Measurements from ENCODE around the gene SLC25A27. TPM values are rescaled to one million over a fixed set of nuclear protein-coding genes. Genes with fewer than 3 reads are reported as not detected.
A peak's percentile ranks its signal among the peaks of the same experiment; 100 is the strongest.

SLC25A27 gene
- total RNA-seq (2012; rRNA removed): 2.0 and 5.3 TPM in 2 replicates

- Histone ChIP-seq H3K27me3 (ENCODE audit: control insufficient read depth, insufficient read depth, low read length) (no peaks in the 10 kb centered on the region), H3K9ac (ENCODE audit: low read depth, low read length) (peak within 1 kb of the TSS; percentile 77), H3K4me2 (ENCODE audit: low read length) (peak within 1 kb of the TSS; percentile 87), H3K4me3 (ENCODE audit: low read length) (peak within 1 kb of the TSS; percentile 91), H3K36me3 (ENCODE audit: insufficient read depth, low read length) (no peaks in the 10 kb centered on the region), H3K9me3 (replicated peaks; ENCODE audit: low read length) (no peaks in the 10 kb centered on the region), H3K4me1 (ENCODE audit: control insufficient read depth, insufficient read depth, low read length) (peaks cover 4% of the 10 kb centered on the region)
These were observed at the start of gene SLC25A27, which contains the start of gene CYP39A1 for GRCh38 chr6:46652603-46653438. TSS of gene SLC25A27 (plus strand) at chr6:46652975. CDS start at chr6:46653193, 218 bp downstream. TSS of gene CYP39A1 (minus strand) at chr6:46652818. CDS start at chr6:46652582, 236 bp downstream.

GRCh38 chr6:46605091-46605797 is 47.5 kb upstream of the SLC25A27 start:
- H3K9ac ChIP-seq (ENCODE audit: low read depth, low read length): no peak overlapping the region
- no peaks in the 10 kb centered on the region for H3K4me1 ChIP-seq (ENCODE audit: control insufficient read depth, insufficient read depth, low read length)
- H3K36me3 ChIP-seq (ENCODE audit: insufficient read depth, low read length): no peaks in the 10 kb centered on the region
- H3K4me2 ChIP-seq (ENCODE audit: low read length): no peak overlapping the region
- H3K9me3 ChIP-seq (replicated peaks; ENCODE audit: low read length): no peaks in the 10 kb centered on the region
- peaks cover 2% of the 10 kb centered on the region for H3K27me3 ChIP-seq (ENCODE audit: control insufficient read depth, insufficient read depth, low read length)
- H3K4me3 ChIP-seq (ENCODE audit: low read length): no peak overlapping the region

DNA sequence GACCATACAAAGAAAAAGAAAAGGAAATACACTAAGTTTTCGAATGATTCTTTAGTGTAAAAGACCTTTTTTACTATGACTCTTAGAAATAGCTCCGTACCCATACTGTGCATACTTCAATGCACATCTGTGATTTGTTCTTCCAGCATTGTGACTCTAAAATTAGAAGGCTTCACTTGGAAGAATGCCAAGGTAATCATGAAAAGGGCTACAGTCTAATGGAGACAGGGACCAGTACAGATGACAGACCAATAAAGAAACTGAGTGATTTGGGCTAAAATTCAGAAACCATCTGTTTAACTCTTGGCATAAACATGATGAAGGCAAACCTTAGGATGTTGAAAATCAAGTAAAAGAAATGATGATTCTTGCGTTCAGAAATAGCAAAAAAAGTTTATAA is 46.4 kb upstream of the SLC25A27 start:
- Histone ChIP-seq H3K27me3 (ENCODE audit: control insufficient read depth, insufficient read depth, low read length) (peaks cover 2% of the 10 kb centered on the region), H3K4me1 (ENCODE audit: control insufficient read depth, insufficient read depth, low read length) (no peaks in the 10 kb centered on the region), H3K9me3 (replicated peaks; ENCODE audit: low read length) (no peaks in the 10 kb centered on the region), H3K4me2 (ENCODE audit: low read length) (no peak overlapping the region), H3K36me3 (ENCODE audit: insufficient read depth, low read length) (no peaks in the 10 kb centered on the region), H3K4me3 (ENCODE audit: low read length) (no peak overlapping the region), H3K9ac (ENCODE audit: low read depth, low read length) (no peak overlapping the region)

- Histone ChIP-seq H3K9me3 (replicated peaks; ENCODE audit: low read length) (no peaks in the 10 kb centered on the region), H3K36me3 (ENCODE audit: insufficient read depth, low read length) (no peaks in the 10 kb centered on the region), H3K4me2 (ENCODE audit: low read length) (no peak overlapping the region), H3K4me3 (ENCODE audit: low read length) (no peak overlapping the region), H3K27me3 (ENCODE audit: control insufficient read depth, insufficient read depth, low read length) (no peaks in the 10 kb centered on the region), H3K9ac (ENCODE audit: low read depth, low read length) (no peak overlapping the region), H3K4me1 (ENCODE audit: control insufficient read depth, insufficient read depth, low read length) (no peaks in the 10 kb centered on the region)
These were observed 41.8 kb upstream of the SLC25A27 start for GRCh38 chr6:46610862-46611553.

GRCh38 chr6:46612645-46613044 is 40.1 kb upstream of the SLC25A27 start:
- Histone ChIP-seq H3K4me3 (ENCODE audit: low read length) (no peak overlapping the region), H3K9ac (ENCODE audit: low read depth, low read length) (no peak overlapping the region), H3K4me1 (ENCODE audit: control insufficient read depth, insufficient read depth, low read length) (no peaks in the 10 kb centered on the region), H3K4me2 (ENCODE audit: low read length) (no peak overlapping the region), H3K27me3 (ENCODE audit: control insufficient read depth, insufficient read depth, low read length) (no peaks in the 10 kb centered on the region), H3K9me3 (replicated peaks; ENCODE audit: low read length) (no peaks in the 10 kb centered on the region), H3K36me3 (ENCODE audit: insufficient read depth, low read length) (no peaks in the 10 kb centered on the region)

- no peaks in the 10 kb centered on the region for H3K4me1 ChIP-seq (ENCODE audit: control insufficient read depth, insufficient read depth, low read length)
- no peak overlapping the region for H3K4me3 ChIP-seq (ENCODE audit: low read length)
- H3K4me2 ChIP-seq (ENCODE audit: low read length): no peak overlapping the region
- H3K9me3 ChIP-seq (replicated peaks; ENCODE audit: low read length): peaks cover 3% of the 10 kb centered on the region
- no peaks in the 10 kb centered on the region for H3K36me3 ChIP-seq (ENCODE audit: insufficient read depth, low read length)
- H3K27me3 ChIP-seq (ENCODE audit: control insufficient read depth, insufficient read depth, low read length): no peaks in the 10 kb centered on the region
- no peak overlapping the region for H3K9ac ChIP-seq (ENCODE audit: low read depth, low read length)
These were observed 34.0 kb upstream of the SLC25A27 start for GRCh38 chr6:46618726-46619125.

- peaks cover under 1% of the 10 kb centered on the region for H3K9me3 ChIP-seq (replicated peaks; ENCODE audit: low read length)
- no peak overlapping the region for H3K4me2 ChIP-seq (ENCODE audit: low read length)
- H3K27me3 ChIP-seq (ENCODE audit: control insufficient read depth, insufficient read depth, low read length): peaks cover 7% of the 10 kb centered on the region
- H3K9ac ChIP-seq (ENCODE audit: low read depth, low read length): no peak overlapping the region
- H3K4me1 ChIP-seq (ENCODE audit: control insufficient read depth, insufficient read depth, low read length): no peaks in the 10 kb centered on the region
- no peak overlapping the region for H3K4me3 ChIP-seq (ENCODE audit: low read length)
- H3K36me3 ChIP-seq (ENCODE audit: insufficient read depth, low read length): no peaks in the 10 kb centered on the region
These were observed 26.4 kb upstream of the SLC25A27 start for GRCh38 chr6:46626228-46626909.

- H3K9ac ChIP-seq (ENCODE audit: low read depth, low read length): no peak overlapping the region
- no peaks in the 10 kb centered on the region for H3K4me1 ChIP-seq (ENCODE audit: control insufficient read depth, insufficient read depth, low read length)
- no peak overlapping the region for H3K4me2 ChIP-seq (ENCODE audit: low read length)
- no peaks in the 10 kb centered on the region for H3K36me3 ChIP-seq (ENCODE audit: insufficient read depth, low read length)
- no peak overlapping the region for H3K4me3 ChIP-seq (ENCODE audit: low read length)
- peaks cover 7% of the 10 kb centered on the region for H3K27me3 ChIP-seq (ENCODE audit: control insufficient read depth, insufficient read depth, low read length)
- no peaks in the 10 kb centered on the region for H3K9me3 ChIP-seq (replicated peaks; ENCODE audit: low read length)
These were observed 25.8 kb upstream of the SLC25A27 start for GRCh38 chr6:46626976-46627375.

DNA sequence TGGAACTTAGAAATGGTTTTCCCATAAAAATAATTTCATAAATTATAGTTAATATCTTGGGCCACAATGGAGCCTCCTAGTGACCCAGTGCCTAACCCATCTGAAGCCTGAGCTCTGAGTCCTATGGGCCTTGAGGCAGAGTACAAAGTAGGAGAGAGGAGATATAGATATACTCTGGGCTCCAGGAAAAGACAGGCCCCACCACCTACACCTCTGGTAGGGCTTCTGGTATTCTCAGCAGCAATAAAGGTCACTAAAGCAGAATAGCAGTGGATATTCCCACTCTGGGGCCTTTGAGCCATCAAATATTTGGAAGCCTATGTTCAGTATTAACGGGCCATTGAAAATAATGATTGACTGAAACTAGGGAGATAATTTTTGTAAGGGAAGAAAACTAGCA is 24.3 kb upstream of the SLC25A27 start:
- Histone ChIP-seq H3K9me3 (replicated peaks; ENCODE audit: low read length) (no peaks in the 10 kb centered on the region), H3K4me1 (ENCODE audit: control insufficient read depth, insufficient read depth, low read length) (no peaks in the 10 kb centered on the region), H3K36me3 (ENCODE audit: insufficient read depth, low read length) (no peaks in the 10 kb centered on the region), H3K4me3 (ENCODE audit: low read length) (no peak overlapping the region), H3K9ac (ENCODE audit: low read depth, low read length) (no peak overlapping the region), H3K27me3 (ENCODE audit: control insufficient read depth, insufficient read depth, low read length) (peaks cover 7% of the 10 kb centered on the region), H3K4me2 (ENCODE audit: low read length) (no peak overlapping the region)

- Histone ChIP-seq H3K4me1 (ENCODE audit: control insufficient read depth, insufficient read depth, low read length) (no peaks in the 10 kb centered on the region), H3K4me2 (ENCODE audit: low read length) (no peak overlapping the region), H3K4me3 (ENCODE audit: low read length) (no peak overlapping the region), H3K36me3 (ENCODE audit: insufficient read depth, low read length) (no peaks in the 10 kb centered on the region), H3K27me3 (ENCODE audit: control insufficient read depth, insufficient read depth, low read length) (peaks cover 7% of the 10 kb centered on the region), H3K9ac (ENCODE audit: low read depth, low read length) (no peak overlapping the region), H3K9me3 (replicated peaks; ENCODE audit: low read length) (no peaks in the 10 kb centered on the region)
These were observed 23.8 kb upstream of the SLC25A27 start for GRCh38 chr6:46628976-46629375.

- H3K4me1 ChIP-seq (ENCODE audit: control insufficient read depth, insufficient read depth, low read length): no peaks in the 10 kb centered on the region
- no peak overlapping the region for H3K4me3 ChIP-seq (ENCODE audit: low read length)
- H3K36me3 ChIP-seq (ENCODE audit: insufficient read depth, low read length): no peaks in the 10 kb centered on the region
- no peaks in the 10 kb centered on the region for H3K9me3 ChIP-seq (replicated peaks; ENCODE audit: low read length)
- H3K27me3 ChIP-seq (ENCODE audit: control insufficient read depth, insufficient read depth, low read length): peaks cover 7% of the 10 kb centered on the region
- H3K4me2 ChIP-seq (ENCODE audit: low read length): no peak overlapping the region
- H3K9ac ChIP-seq (ENCODE audit: low read depth, low read length): no peak overlapping the region
These were observed 23.1 kb upstream of the SLC25A27 start for GRCh38 chr6:46629691-46630090.
